HG02610 (cell line): ENCODE data around the gene NUF2.
A peak's percentile ranks its signal among the peaks of the same experiment; 100 is the strongest.
"Not testable (repeated sequence)": the region's sequence is repeated elsewhere in the genome, so short reads cannot be mapped to it uniquely, and the experiment has no call there.

Experiments used
- ATAC-seq: cut with Tn5 transposase; IDR thresholded peaks from one replicate; pipeline ENCODE4 v1.9.1; 2021; ENCODE audit warnings: mild to moderate bottlenecking, moderate library complexity; ENCODE audit not compliant: unreplicated experiment

The NUF2 gene

DNA sequence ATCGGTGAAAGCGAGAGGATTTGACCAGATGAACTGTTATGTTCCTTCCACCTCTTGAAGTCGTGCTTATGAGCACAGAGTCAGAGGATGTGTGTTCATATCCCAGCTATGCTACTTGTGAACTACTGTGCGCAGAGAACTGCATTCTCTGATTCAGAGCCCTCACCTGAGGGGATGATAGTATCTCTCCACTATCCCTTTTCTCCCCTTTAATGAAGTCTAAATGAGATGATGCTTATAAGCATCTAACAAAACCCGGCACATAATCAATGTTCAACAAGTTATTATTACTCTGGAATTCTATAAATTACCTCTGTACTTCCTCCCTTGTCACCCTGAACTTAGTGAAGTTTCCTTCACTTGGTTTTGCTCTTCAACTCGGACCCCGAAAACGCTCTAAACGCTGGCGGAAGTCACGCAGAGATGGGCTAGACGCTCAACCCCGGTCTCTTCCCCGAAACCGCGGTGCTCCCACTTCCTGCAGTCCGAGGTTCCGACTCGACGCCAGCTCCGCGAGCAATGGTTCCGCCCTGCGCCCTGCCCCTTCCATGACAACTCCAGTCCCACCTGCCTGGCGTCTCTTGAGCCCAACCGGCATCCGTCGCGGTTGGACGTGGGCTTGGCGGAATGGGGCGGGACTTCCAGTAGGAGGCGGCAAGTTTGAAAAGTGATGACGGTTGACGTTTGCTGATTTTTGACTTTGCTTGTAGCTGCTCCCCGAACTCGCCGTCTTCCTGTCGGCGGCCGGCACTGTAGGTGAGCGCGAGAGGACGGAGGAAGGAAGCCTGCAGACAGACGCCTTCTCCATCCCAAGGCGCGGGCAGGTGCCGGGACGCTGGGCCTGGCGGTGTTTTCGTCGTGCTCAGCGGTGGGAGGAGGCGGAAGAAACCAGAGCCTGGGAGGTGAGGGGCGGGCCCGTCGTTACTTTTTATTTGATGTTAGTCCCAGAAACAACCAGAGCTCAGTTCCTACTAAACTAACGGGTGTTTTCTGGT, at the start of gene NUF2:
TSS of gene NUF2 (plus strand) at position 644 of the 995 bp plus-strand sequence. CDS start 4,098 bp downstream, outside the sequence.
- peak; percentile 98 for ATAC-seq

DNA sequence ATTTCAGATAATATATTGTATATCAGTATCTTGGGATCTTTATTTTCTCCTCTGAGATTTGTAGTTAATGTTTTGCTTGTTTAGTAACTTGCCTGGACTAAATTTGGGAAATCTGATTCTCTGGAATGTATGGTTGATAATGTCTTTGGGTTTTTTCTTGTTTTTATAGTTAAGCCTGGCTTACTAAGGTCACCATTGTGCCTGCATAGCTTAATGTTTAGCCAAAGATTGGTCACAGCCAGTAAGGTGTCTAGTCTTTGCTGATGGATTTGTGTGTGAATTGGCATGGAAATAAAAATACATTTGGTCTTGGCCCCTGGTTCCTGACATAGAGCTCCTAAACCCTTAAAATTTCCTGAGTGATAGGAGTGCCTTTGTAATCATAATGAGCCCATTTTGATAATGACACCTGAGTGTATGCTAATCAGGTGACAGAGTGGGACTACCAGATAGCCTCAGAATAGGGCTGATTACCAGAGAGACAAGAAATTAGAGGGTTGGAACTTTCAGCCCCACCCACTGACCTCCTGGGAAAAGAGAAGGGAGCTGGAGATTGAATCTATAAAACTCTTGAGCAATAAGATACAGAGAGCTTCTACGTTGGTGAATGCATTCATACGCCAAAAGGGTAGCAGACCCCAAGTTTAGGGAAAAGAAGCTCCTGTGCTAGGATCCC, 47.9 kb upstream of the NUF2 start:
- ATAC-seq: no peak

DNA sequence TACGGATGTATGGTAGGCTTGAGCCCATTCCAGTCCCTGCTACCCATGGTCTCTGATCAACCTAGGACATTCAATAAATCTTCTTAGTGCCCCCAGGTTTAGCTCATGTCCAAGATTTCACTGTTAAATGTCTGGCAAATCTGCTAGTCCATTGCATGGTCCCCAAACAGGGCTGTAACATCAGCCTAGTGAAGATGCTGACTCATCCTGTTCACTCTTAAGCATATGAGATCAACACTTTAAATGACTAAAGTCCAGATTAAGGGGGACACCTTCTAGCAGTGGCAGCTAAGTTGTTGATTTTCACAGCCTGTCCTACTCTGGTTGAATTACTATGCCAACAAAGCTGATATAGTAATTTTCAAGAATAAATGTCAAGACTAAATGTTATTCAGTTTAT, 46.5 kb upstream of the NUF2 start:
- ATAC-seq: no peak

DNA sequence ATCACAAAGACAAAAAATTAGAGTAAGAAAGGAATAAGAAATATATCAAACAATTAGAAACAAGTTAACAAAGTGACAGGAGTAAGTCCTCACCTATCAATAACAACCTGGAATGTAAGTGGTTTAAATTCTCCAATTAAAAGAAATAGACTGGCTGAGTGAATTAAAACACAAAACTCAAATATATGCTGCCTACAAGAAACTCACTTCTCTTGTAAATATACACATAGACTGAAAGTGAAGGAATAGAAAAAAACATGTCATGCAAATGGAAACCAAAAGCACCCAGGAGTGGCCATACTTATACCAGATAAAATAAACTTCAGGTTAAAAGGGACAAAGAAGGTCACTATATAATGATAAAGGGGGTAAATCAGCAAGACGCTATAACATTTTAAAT, 43.2 kb upstream of the NUF2 start:
- no peak for ATAC-seq

DNA sequence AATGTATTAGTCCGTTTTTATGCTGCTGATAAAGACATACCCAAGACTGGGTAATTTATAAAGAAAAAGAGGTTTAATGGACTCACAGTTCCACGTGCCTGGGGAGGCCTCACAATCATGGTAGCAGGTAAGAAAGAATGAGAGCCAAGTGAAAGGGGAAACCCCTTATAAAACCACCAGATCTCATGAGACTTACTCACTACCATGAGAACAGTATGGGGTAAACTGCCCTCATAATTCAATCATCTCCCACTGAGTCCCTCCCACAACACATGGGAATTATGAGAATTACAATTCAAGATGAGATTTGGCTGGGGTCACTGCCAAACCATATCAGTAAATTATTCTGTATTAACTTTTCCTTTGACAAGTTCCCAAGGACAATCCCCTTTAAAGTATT, 36.9 kb upstream of the NUF2 start:
- ATAC-seq: not testable (repeated sequence)

DNA sequence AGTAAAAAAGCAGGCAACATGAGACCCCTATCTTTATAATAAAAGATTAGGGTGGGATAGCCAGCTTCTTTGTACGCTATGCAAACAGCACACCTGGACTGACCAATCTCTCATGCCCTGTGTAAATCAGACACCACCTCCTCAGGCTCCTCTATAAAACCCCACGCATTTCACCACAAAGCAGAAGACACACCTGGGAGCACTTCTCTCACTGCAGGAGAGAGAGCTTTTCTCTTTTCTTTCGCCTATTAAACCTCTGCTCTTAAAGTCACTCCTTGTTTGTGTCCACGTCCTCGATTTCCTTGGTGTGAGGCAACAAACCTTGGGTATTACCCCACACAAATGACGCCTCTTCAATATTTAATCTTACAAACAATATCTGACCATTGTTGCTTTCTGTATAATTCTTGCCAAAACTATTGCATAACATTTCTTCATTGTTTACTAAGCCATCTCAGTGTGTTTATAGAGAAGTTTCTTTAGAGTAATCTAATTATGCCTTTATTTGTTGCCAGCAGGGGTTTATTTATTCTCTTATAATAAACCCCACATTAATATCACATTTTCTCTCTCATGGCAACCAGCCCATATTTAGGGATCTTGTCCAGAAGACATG, 31.6 kb upstream of the NUF2 start:
- no peak for ATAC-seq

DNA sequence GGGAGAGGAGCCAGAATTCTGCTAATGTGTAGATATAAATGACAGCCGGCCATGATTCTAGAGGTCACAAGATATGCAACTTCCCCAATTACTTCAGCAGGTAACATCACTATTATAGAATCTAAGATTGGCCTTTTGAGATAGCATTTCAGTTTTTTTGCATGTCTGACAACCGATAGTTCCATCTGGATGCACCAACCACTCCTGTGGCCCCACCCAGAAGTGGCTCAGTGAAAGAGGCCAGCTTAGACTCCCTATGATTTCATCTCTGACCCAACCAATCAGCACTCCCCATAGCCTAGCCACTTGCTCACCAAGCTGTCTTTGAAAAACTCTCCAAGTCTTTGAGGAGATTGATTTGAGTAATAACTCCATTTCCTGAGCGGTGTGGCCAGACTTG, 30.3 kb upstream of the NUF2 start:
- ATAC-seq: no peak

DNA sequence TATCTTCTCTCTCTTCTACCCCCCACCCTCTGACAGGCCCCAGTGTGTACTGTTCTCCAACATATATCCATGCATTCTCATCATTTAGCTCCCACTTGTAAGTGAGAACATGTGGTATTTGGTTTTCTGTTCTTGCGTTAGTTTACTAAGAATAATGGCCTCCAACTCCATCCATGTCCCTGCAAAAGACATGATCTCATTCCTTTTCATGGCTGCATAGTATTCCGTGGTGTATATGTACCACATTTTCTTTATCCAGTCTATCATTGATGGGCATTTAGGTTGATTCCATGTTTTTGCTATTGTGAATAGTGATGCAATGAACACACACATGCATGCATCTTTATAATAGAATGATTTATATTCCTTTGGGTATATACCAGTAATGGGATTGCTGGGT, 29.6 kb upstream of the NUF2 start:
- ATAC-seq: not testable (repeated sequence)

DNA sequence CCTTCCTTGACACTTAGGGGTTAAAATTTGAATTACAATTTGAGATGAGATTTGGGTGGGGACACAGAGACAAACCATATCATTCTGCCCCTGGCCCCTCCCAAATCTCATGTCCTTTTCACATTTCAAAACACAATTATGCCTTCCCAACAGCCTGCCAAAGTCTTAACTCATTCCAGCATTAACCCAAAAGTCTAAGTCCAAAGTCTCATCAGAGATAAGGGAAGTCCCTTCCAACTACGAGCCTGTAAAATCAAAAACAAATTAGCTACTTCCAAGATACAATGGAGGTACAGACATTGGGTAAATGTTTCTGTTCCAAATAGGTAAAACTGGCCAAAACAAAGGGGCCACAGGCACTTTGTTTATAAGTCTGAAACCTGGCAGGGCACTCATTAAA, 28.3 kb upstream of the NUF2 start:
- not testable (repeated sequence) for ATAC-seq

DNA sequence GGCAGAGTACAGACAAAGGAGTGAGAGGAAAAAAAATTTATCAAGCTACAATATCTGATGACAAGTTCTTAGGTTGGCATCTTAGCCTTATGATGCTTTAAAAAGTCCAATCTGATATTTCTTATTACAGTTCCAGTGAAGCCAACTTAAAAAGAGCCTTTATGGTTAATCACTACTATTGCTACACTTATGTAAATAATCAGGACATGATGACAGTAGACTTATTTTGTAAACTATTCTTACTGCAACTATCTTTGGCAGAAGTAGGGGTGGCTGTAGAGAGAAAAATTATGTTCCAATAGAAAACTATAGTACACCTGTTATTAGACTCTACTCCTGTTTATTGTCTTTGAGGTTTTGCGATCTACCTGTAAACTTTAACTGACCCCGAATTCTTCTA, 25.8 kb upstream of the NUF2 start:
- no peak for ATAC-seq

DNA sequence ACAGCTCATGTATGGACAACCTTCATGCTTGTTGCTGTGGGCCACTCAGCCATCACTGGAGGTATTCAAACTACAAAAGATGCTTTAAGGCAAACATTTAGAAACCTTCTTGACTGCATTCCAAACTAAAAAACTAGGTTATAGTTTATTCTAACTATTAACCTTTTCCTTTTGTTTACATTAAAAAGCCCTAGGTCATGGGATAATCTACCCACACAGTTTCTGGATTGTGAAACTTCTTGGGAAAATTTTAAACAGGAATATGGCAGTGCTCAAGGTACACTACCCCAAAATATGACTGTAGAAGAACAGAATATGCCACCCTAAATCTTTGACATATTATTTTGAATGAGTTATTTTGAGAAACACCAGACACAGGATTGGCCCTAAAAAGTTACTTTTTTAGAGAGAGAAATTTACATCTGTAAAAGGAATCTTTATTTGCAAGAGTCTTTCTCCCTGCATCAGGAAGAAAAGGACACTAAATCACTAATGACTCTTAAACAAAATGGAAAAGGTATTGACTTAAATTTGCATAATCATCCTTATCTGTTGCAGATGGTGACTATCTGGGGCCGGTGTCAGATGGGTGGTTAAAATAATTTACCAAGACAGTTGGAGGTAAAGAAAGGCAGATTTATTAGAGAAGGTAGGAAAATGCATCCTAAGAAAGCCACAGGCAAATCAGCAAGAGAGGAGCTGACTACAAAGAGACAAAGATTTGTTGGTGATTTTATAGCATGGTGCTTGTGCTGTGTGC, 25.1 kb upstream of the NUF2 start:
- ATAC-seq: no peak

DNA sequence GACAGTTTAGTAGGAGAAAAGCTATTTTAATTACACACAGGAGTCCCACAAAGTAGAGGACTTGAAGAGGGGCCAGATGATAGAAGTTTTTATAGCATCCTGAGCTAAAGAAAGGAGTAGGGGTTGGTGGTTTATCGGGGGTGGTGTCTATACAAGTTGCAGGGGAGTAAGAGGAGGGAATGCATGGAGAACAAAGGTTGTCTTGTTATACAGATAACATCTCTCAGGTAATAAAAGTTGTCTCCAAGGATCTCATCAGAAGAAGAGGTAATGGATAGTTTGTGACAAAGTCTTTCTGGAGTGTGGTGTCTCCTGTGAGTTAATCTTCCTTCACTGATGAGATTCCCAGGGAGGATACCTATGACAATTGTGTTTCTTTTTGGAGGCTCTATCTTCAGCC, 23.4 kb upstream of the NUF2 start:
- no peak for ATAC-seq

DNA sequence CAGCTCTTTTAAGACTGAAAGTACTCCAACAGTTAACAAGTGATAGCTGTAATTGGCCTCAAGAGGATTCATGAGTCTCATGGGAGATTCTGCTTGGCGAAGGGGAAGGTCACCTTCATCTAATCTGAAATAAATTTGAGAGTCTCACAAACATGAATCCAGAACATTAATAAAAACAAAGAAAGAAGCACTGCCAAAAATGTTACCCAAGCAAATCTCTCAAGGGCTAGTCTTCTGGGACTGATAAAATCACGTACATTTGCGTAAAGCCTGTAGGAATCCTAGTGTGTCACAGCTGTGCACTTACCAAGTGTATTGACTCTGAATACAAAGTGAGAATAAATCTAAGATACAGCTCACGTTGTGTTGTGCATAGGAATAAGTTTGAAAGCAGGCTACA, 21.2 kb upstream of the NUF2 start:
- no peak for ATAC-seq

DNA sequence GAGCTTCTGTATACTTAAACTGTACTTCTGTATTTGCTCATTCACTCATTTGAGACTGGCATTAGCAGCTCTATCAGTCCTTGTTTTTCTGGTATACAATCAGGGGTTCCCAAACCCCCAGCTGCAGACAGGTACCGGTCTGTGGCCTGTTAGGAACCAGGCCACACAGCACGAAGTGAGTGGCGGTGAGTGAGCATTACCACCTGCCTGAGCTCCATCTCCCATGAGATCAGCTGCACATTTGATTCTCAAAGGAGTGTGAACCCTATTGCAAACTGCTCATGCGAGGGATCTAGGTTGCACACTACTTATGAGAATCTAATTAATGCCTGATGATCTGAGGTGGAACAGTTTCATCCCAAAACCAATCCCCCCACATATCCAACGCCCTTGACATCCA, 18.2 kb upstream of the NUF2 start:
- no peak for ATAC-seq

DNA sequence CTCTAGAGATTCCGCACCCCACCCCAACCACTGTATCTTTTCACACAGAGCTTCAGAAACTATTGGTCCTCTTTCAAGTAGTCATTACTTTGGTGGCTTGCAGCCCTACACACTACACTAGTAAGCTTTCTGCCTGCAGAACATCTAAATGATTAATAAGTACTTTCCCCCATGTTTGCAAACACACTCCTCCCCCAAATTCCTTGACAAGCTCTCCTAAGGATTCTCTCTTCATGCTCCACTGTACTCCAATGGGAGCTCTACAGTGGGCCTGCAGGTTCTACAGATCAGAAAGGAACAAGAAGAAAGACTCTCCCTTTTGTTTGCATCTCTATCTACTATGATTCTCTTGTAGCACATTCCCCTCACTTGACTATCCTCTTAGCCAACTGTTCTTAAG, 16.3 kb upstream of the NUF2 start:
- ATAC-seq: no peak

DNA sequence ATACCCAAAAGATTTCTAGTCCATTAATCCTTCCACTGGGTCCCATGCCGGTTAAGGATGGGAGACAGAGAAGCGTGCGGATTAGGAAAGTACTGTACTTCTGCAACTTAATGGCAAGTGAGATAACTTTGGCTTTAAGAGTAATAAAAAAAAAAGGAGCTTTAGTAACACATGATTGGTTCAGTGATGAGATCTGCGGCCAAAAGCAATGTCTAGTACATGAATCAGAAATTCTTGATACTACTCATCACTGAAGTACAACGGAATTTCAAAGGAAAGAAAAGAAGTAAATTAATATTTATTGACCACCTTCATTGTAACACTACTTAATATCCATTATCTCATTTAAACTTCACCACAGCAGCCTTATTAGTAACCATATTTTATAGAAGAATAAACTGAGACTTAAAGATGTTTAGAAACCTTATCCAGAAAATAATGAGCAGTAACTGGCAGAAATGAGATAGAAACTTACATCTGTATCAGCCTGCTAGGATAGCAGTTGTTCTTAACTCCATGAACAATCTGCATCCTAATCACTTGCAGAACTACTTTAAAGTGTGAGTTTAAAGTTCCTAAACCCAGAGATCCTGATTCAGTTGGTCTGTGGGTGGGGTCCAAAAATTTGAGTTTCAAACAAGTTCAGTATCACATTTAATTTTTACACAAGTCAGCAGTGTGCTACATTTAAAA, 14.1 kb upstream of the NUF2 start:
- ATAC-seq: no peak

DNA sequence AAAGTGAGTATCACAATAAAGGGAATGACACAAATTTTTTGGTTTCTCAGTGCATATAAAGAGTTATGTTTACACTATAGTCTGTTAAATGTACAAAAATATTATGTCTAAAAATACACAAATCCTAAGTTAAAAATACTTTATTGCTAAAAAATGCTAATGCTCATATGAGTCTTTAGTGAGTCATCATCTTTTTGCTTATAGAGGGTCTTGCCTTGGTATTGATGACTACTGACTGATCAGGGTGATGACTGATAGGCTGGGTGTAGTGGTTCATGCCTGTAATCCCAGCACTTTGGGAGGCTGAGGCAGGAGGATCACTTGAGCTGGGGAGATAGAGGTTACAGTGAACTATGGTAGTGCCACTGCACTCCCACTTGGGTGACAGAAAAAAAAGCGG, 12.9 kb upstream of the NUF2 start:
- no peak for ATAC-seq

DNA sequence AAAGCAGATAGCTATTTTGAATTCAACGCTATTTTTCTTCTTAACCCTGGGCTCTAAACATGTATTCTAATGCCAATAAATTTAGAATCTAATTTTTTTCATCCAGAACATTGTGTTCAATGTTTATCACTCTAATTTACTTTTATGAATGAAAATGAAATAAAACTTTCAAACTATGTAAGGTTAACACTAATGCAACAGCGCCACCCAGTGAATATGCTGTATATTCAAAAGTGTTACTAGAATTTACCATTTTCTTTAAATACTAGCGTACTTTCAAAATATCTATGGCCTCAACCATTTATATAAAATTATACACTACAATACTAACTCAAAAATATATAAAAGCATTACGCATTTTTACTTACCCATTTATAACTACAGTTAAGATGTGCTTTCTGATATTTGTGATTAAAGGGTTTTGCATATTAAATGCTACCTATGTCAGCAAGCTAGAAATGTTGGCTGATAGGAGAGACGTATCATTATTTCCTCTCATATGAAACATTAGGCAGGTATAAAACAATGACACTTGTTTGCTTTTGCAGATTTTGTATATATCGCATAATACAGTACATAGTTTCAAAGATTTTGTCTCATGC, 5.9 kb upstream of the NUF2 start:
- ATAC-seq: no peak

DNA sequence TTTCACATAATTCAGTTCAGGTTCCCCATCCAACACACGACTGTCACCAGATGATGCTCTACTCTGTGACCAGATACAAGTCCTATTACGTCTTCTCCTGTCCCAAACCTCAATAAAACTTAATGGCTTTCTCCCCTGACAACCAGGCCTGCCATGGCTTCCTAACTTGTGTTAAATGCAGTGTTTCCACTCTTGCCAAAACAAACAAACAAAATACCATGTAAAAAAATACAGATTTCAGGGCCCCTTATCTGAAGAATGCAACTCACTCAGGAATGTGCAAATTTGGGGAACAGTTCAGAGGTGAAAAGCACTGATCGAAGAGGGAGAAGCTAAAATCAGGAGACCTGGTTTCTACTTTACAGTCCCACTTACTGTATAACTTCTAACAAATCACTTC, 863 bp upstream of the NUF2 start:
- no peak for ATAC-seq

DNA sequence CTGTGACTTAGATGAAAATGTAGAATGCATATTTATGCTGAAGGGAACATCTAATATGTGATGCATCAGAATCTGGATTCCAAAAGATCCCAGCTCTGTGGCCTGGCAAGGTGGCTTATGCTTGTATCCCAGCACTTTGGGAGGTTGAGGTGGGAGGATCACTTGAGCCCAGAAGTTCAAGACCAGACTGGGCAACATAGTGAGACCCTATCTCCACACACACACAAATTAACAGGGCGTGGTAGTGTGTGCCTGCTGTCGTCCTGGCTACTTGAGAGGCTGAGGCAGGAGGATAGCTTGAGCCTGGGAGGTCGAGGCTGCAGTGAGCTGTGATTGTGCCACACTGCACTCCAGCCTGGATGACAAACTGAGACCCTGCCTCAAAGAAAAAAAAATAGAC, 1.6 kb downstream of the NUF2 start:
- not testable (repeated sequence) for ATAC-seq
